Sigmoid colon (tissue), 4 donors: Measurements from ENCODE around the gene BRSK1.

Experiments
- CTCF ChIP-seq, 4 experiments: fragments of 450-650 bp in 3 of 4; fragments of 200-600 bp in 1 of 4; IDR thresholded peaks; one replicate each; pipeline ENCODE4 v1.5.1; 2016 to 2019; ENCODE audit warnings: antibody characterized with exemption in 4 of 4, mild to moderate bottlenecking in 3 of 4, moderate library complexity in 2 of 4
- EP300 ChIP-seq, 4 donors: sonication (generic); formaldehyde crosslinking; IDR thresholded peaks; one replicate each; pipeline ENCODE4 v1.6.1; 2017; ENCODE audit warnings: antibody characterized with exemption in 4 of 4

- TF ChIP-seq CTCF (IDR thresholded peaks at IDR 0.05) = peak in 1 of 4 experiments; percentile 17
- TF ChIP-seq EP300 (IDR thresholded peaks at IDR 0.05) = no peak
These were observed 57.0 kb downstream of the BRSK1 start for GRCh38 chr19:55340784-55341147.
